WTC11 (cell line): ENCODE results near the gene CLCN6. TPM values are rescaled to one million over a fixed set of nuclear protein-coding genes. Genes with fewer than 3 reads are reported as not detected.

Experiments
- ATAC-seq: fragments of 200-7000 bp; cut with Tn5 transposase; 2 replicates; pipeline ENCODE4 v1.10.0; 2021; ENCODE audit warnings: mild to moderate bottlenecking, moderate library complexity
- CTCF ChIA-PET: fragments of 300-600 bp; sonication (Branson Sonifier 250); formaldehyde crosslinking; loops from one replicate; lab custom pipeline; 2021; ENCODE audit warnings: antibody characterized with exemption; lab: Charles Lee
- POLR2A ChIA-PET: fragments of 350-600 bp; sonication (Branson Sonifier 250); formaldehyde crosslinking; loops from one replicate; lab custom pipeline; 2021; ENCODE audit warnings: antibody characterized with exemption; lab: Charles Lee
- DNase-seq: peaks from one replicate; pipeline ENCODE4 v3.0.0; 2021; ENCODE audit warnings: low spot score
- H3K27ac Mint-ChIP-seq: 2 replicates; pipeline ENCODE4 v1.8.0; 2021; ENCODE audit warnings: mixed read lengths
- H3K27me3 Mint-ChIP-seq: 2 replicates; pipeline ENCODE4 v1.8.0; 2021; ENCODE audit warnings: low read depth, mild to moderate bottlenecking, moderate library complexity, mixed read lengths
- H3K36me3 Mint-ChIP-seq: 2 replicates; pipeline ENCODE4 v1.8.0; 2021; ENCODE audit warnings: mixed read lengths
- H3K4me1 Mint-ChIP-seq: 2 replicates; pipeline ENCODE4 v1.8.0; 2022; ENCODE audit warnings: mixed read lengths
- H3K4me3 Mint-ChIP-seq: 2 replicates; pipeline ENCODE4 v1.8.0; 2021; ENCODE audit warnings: mild to moderate bottlenecking, moderate library complexity, mixed read lengths
- H3K9me3 Mint-ChIP-seq: 2 replicates; pipeline ENCODE4 v1.8.0; 2021; ENCODE audit warnings: mixed read lengths
- AR ChIP-seq: fragments of 250-450 bp; sonication (Bioruptor Pico); IDR thresholded peaks from 2 replicates; pipeline ENCODE4 v1.9.0; 2021; ENCODE audit warnings: mild to moderate bottlenecking
- ATF1 ChIP-seq: sonication (generic); formaldehyde crosslinking; IDR thresholded peaks from 2 replicates; pipeline ENCODE4 v1.8.1; 2023; ENCODE audit warnings: mild to moderate bottlenecking, moderate library complexity, missing genetic modification reagents
- ATF3 ChIP-seq: sonication (generic); formaldehyde crosslinking; conservative IDR thresholded peaks from 2 replicates; pipeline ENCODE4 v1.8.1; 2022; ENCODE audit warnings: mild to moderate bottlenecking, missing genetic modification reagents
- CBFB ChIP-seq: sonication (generic); formaldehyde crosslinking; IDR thresholded peaks from 2 replicates; pipeline ENCODE4 v1.8.1; 2022; ENCODE audit warnings: mild to moderate bottlenecking, low read depth, missing genetic modification reagents
- E2F1 ChIP-seq: sonication (generic); formaldehyde crosslinking; IDR thresholded peaks from 2 replicates; pipeline ENCODE4 v1.8.0; 2022; ENCODE audit warnings: mild to moderate bottlenecking, missing genetic modification reagents
- E2F4 ChIP-seq: sonication (generic); formaldehyde crosslinking; IDR thresholded peaks from 2 replicates; pipeline ENCODE4 v1.8.1; 2022; ENCODE audit warnings: low read depth, mild to moderate bottlenecking, moderate library complexity, missing genetic modification reagents, borderline replicate concordance
- E2F5 ChIP-seq: sonication (generic); formaldehyde crosslinking; IDR thresholded peaks from 2 replicates; pipeline ENCODE4 v1.8.1; 2022; ENCODE audit warnings: mild to moderate bottlenecking, moderate library complexity, missing genetic modification reagents
- ELF4 ChIP-seq: sonication (generic); formaldehyde crosslinking; IDR thresholded peaks from 2 replicates; pipeline ENCODE4 v1.8.1; 2022; ENCODE audit warnings: low read depth, mild to moderate bottlenecking, moderate library complexity, missing genetic modification reagents
- ERG ChIP-seq: fragments of 250-450 bp; sonication (Bioruptor Pico); IDR thresholded peaks from 2 replicates; pipeline ENCODE4 v1.8.0; 2021; ENCODE audit warnings: mild to moderate bottlenecking
- ETV6 ChIP-seq: sonication (generic); formaldehyde crosslinking; IDR thresholded peaks from 2 replicates; pipeline ENCODE4 v1.8.1; 2022; ENCODE audit warnings: mild to moderate bottlenecking, missing genetic modification reagents
- GTF2I ChIP-seq: fragments of 250-450 bp; sonication (Bioruptor Pico); conservative IDR thresholded peaks from 2 replicates; pipeline ENCODE4 v1.4.0; 2021; ENCODE audit warnings: mild to moderate bottlenecking
- IRF2 ChIP-seq: sonication (generic); formaldehyde crosslinking; IDR thresholded peaks from 2 replicates; pipeline ENCODE4 v1.8.0; 2022; ENCODE audit warnings: low read depth, missing genetic modification reagents, borderline replicate concordance
- JUN ChIP-seq: sonication (generic); formaldehyde crosslinking; IDR thresholded peaks from 2 replicates; pipeline ENCODE4 v1.8.0; 2023; ENCODE audit warnings: mild to moderate bottlenecking, missing genetic modification reagents
- MLX ChIP-seq: sonication (generic); formaldehyde crosslinking; IDR thresholded peaks from 2 replicates; pipeline ENCODE4 v1.8.1; 2023; ENCODE audit warnings: mild to moderate bottlenecking, missing genetic modification reagents, moderate library complexity
- MXD4 ChIP-seq: fragments of 250-450 bp; sonication (Bioruptor Pico); IDR thresholded peaks from 2 replicates; pipeline ENCODE4 v1.8.0; 2021; ENCODE audit warnings: mild to moderate bottlenecking, moderate library complexity, borderline replicate concordance
- NR1H2 ChIP-seq: sonication (generic); formaldehyde crosslinking; IDR thresholded peaks from 2 replicates; pipeline ENCODE4 v1.9.0; 2021; ENCODE audit warnings: mild to moderate bottlenecking, moderate library complexity, missing genetic modification reagents
- PREB ChIP-seq: sonication (generic); formaldehyde crosslinking; IDR thresholded peaks from 2 replicates; pipeline ENCODE4 v1.8.1; 2022; ENCODE audit warnings: mild to moderate bottlenecking, missing genetic modification reagents, moderate library complexity, borderline replicate concordance
- PRRX2 ChIP-seq: fragments of 250-450 bp; sonication (Bioruptor Pico); IDR thresholded peaks from 2 replicates; pipeline ENCODE4 v1.8.0; 2021; ENCODE audit warnings: mild to moderate bottlenecking
- RORB ChIP-seq: fragments of 250-450 bp; sonication (Bioruptor Pico); IDR thresholded peaks from 2 replicates; pipeline ENCODE4 v1.9.0; 2021; ENCODE audit warnings: mild to moderate bottlenecking
- SOX15 ChIP-seq: fragments of 250-450 bp; sonication (Bioruptor Pico); IDR thresholded peaks from 2 replicates; pipeline ENCODE4 v1.9.0; 2021; ENCODE audit warnings: mild to moderate bottlenecking
- TCF7 ChIP-seq: sonication (generic); formaldehyde crosslinking; IDR thresholded peaks from 2 replicates; pipeline ENCODE4 v1.8.0; 2022; ENCODE audit warnings: mild to moderate bottlenecking, low read depth, missing genetic modification reagents, moderate library complexity
- TP53 ChIP-seq: sonication (generic); formaldehyde crosslinking; IDR thresholded peaks from 2 replicates; pipeline ENCODE4 v1.8.1; 2023; ENCODE audit warnings: mild to moderate bottlenecking, missing genetic modification reagents
- ZMAT4 ChIP-seq: fragments of 250-450 bp; sonication (Bioruptor Pico); IDR thresholded peaks from 2 replicates; pipeline ENCODE4 v1.9.0; 2021; ENCODE audit warnings: mild to moderate bottlenecking
- ZNF263 ChIP-seq: sonication (generic); formaldehyde crosslinking; IDR thresholded peaks from 2 replicates; pipeline ENCODE4 v1.8.1; 2022; ENCODE audit warnings: low read depth, mild to moderate bottlenecking, moderate library complexity, missing genetic modification reagents
- ZNF317 ChIP-seq: sonication (generic); formaldehyde crosslinking; IDR thresholded peaks from 2 replicates; pipeline ENCODE4 v1.8.1; 2023; ENCODE audit warnings: low read depth, mild to moderate bottlenecking, moderate library complexity, missing genetic modification reagents, borderline replicate concordance
- ZNF512 ChIP-seq: sonication (generic); formaldehyde crosslinking; IDR thresholded peaks from 2 replicates; pipeline ENCODE4 v1.8.1; 2022; ENCODE audit warnings: missing genetic modification reagents, borderline replicate concordance
- ZNF671 ChIP-seq: fragments of 250-450 bp; sonication (Bioruptor Pico); IDR thresholded peaks from 2 replicates; pipeline ENCODE4 v1.8.0; 2021; ENCODE audit warnings: mild to moderate bottlenecking
- total RNA-seq: library from RNA; stranded (reverse); gene quantifications from 3 replicates; pipeline ENCODE4 v1.2.3, GENCODE V29; 2021

The CLCN6 gene
- total RNA-seq, 1 experiment from 2014 or later, result 22.3 TPM

- no peak for TF ChIP-seq ERG
- no peak for TF ChIP-seq E2F4 (CRISPR knock-in tag)
- TF ChIP-seq PRRX2, result no peak
- no peak for TF ChIP-seq PREB (CRISPR knock-in tag)
- TF ChIP-seq AR, result no peak
- TF ChIP-seq E2F1 (CRISPR knock-in tag), result 0 out of 2 replicates have a peak, but pooled peaks have one; percentile 77
- TF ChIP-seq IRF2 (CRISPR knock-in tag), result no peak
- TF ChIP-seq TP53, result 0 out of 2 replicates have a peak, but pooled peaks have one; percentile 55
- TF ChIP-seq RORB, result no peak
- no peak for TF ChIP-seq CBFB (CRISPR knock-in tag)
- no peak for TF ChIP-seq SOX15 (CRISPR knock-in tag)
- TF ChIP-seq MLX (CRISPR knock-in tag), result no peak
- TF ChIP-seq TCF7 (CRISPR knock-in tag), result peak; percentile 83; the same call in 1 of the 2 replicates
- no peak for TF ChIP-seq GTF2I (CRISPR knock-in tag)
- TF ChIP-seq ZNF317 (CRISPR knock-in tag), result no peak
- TF ChIP-seq ELF4 (CRISPR knock-in tag), result no peak
- no peak for TF ChIP-seq ZMAT4 (CRISPR knock-in tag)
These were observed 44.0 kb upstream of the CLCN6 start, which contains the start of gene C1orf167 (continued) for GRCh38 chr1:11761988-11762406.

GRCh38 chr1:11764115-11764514 is 41.9 kb upstream of the CLCN6 start:
- H3K36me3 Mint-ChIP-seq, result no peaks in the 10 kb centered on the region
- H3K4me1 Mint-ChIP-seq, result peaks cover 10% of the 10 kb centered on the region
- ChIA-PET POLR2A (no interaction called here), CTCF (interaction anchor here (7.1 kb wide), 1 partner anchor 20 kb away, joined by 41 read pairs; no protein-coding TSS in a partner anchor)
- ATAC-seq, result no peak
- no peak overlapping the region for H3K4me3 Mint-ChIP-seq
- peaks cover 44% of the 10 kb centered on the region for H3K27me3 Mint-ChIP-seq
- DNase-seq, result no peak
- no peaks in the 10 kb centered on the region for H3K9me3 Mint-ChIP-seq
- H3K27ac Mint-ChIP-seq, result no peak overlapping the region
- TF ChIP-seq ETV6 (CRISPR knock-in tag), result no peak
- TF ChIP-seq ZNF263 (CRISPR knock-in tag), result no peak
- TF ChIP-seq ZNF512 (CRISPR knock-in tag), result no peak
- no peak for TF ChIP-seq ZNF671 (CRISPR knock-in tag)
- no peak for TF ChIP-seq ATF1 (CRISPR knock-in tag)
- no peak for TF ChIP-seq MXD4 (CRISPR knock-in tag)
- TF ChIP-seq ATF3, result no peak
- no peak for TF ChIP-seq NR1H2
- TF ChIP-seq E2F5 (CRISPR knock-in tag), result no peak
- no peak for TF ChIP-seq PRRX2
- no peak for TF ChIP-seq JUN
